NK-92 treated with Interleukin-12 subunit alpha and Interleukin-12 subunit beta, amount 100 ng/mL, for 24 hours (cell line): ENCODE measurements around the gene GPALPP1.
"Not testable (repeated sequence)": the region's sequence is repeated elsewhere in the genome, so short reads cannot be mapped to it uniquely, and the experiment has no call there.

Experiments
- DNase-seq: peaks from one replicate; lab custom pipeline; 2025; lab: John Stamatoyannopoulos, UW

GPALPP1 gene, protein sequence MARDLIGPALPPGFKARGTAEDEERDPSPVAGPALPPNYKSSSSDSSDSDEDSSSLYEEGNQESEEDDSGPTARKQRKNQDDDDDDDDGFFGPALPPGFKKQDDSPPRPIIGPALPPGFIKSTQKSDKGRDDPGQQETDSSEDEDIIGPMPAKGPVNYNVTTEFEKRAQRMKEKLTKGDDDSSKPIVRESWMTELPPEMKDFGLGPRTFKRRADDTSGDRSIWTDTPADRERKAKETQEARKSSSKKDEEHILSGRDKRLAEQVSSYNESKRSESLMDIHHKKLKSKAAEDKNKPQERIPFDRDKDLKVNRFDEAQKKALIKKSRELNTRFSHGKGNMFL

DNA sequence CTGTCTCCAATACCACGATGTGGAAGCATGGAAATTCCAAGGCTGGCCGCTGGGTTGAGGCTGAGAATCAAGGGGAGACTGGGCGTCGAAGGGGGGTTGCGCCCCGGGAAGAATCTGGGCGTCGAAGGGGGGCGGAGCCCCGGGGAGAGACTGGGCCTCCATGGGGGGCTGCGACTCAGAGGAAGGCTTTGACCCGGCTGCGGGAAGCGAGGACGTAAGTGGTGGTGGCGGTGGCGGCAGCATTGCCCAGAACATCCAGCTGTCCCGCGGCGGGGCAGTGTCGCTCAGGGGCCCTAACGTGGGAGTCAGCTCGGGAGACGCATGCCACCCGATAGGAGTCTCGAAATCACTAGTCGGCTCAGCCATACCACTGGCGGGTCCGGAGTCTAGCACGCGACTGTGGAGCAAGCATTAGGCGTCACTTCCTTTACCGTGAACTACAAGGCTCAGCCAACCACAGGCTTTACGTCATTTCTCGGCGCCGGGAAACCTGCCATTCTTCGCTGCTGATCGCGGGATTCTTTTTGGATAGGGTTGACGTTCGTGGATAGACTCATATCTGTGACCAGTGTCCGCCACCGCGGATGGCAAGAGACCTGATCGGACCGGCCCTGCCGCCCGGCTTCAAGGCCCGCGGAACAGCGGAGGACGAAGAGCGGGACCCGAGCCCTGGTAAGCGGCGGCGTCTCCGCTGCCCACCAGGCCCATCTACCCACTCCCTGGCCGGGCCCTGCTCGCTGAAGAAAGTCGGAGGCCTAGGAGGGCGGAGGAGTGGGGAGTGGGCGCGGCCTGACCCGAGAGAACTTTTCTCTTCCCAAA lies at the start of gene GPALPP1, which contains the start of gene NUFIP1:
GPALPP1 (plus strand) TSS at position 468 of the 819 bp plus-strand sequence; CDS start at position 585, 117 bp downstream.
NUFIP1 (minus strand) TSS at position 401 of the 819 bp plus-strand sequence; CDS start at position 366, 35 bp downstream.
- peak; percentile 86 for DNase-seq

DNA sequence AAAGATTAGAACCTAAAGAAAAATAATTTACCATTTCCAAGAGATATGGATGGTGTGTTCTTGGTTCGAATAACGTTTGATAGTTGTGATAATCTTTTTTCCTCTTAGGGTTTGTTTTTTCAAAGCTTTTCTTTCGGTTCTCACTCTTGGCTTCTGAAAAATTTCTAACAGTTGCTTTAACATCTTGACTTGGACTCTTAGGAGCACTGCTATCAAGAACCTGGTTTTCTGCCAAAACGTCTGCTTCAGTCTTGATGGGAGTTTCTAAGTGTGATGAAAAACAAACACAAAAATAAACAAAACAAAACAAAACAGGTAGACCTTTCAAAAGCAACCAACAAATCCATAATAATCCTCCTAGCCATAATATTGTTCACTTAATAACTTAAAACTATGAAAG lies 45.9 kb upstream of the GPALPP1 start:
- not testable (repeated sequence) for DNase-seq

DNA sequence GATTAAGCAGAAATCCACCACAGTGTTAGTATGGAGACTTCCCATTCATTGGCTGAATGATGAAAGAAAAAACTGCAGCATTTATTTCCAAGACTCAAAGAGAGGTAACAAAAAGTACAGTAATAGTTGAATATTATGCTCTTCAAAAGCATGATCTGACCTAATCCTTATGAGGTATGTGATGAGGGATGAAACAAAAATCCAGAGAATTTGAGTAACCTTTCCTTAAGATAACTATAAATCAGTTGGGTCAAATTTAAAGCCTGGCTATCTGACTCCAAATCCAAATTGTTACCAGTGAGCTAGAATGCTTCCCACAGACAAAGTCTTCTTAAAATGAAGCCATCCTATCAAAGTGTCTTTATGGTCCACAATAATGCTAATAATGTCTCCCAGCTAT lies 38.2 kb upstream of the GPALPP1 start:
- DNase-seq = no peak

DNA sequence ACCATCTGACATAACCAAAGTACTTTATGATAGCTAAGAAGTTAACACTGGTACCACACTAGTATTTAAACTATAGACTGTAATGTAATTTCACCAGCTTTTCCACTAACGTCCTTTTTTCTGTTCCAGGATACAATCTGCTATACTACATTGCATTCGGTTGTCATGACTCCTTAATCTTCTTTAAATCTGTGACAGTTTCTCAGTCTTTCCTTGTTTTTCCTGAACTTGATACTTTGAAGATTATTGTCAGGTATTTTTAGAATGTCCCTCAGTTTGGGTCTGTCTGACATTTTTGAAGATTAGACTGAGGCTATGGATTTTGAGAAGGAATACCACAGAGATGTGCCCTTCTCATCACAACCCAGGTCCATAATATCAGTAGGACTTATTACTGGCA lies 36.7 kb upstream of the GPALPP1 start:
- DNase-seq = no peak

DNA sequence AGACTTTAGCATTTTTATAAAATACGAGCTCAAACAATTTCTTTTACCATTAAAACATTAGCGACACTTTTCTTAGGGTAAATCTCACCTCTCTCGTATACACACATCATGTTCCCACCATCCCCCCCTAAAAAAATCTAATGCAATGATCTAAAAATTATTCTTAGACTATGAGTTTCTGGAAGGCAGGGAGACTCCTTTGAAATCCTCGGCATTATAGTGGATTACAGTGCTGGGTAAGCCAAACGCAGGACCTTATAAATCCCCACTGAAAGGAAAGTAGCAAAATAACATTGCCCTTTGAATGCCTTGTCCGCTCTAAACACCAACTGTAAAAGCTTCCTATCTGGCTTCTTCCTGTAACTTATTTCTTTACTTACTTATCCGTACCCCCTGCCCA lies 35.1 kb upstream of the GPALPP1 start:
- no peak for DNase-seq

DNA sequence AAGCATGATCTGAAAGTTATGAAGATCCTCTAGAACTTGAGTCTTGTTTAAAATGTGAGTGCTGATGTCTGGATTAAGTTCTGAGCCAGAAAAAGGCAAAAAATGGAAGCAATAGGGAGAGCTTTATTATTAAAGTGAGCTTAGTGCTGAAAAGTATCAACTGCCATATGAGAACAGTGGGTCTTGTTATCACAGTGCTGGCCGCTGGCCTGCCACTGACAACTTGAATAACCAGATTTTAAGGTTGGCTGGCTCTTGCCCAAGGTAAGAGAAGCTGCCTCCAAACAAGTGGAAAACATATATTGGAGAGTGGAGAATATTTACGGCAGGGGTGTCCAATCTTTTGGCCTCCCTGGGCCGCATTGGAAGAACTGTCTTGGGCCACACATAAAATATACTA lies 33.9 kb upstream of the GPALPP1 start:
- DNase-seq = no peak

DNA sequence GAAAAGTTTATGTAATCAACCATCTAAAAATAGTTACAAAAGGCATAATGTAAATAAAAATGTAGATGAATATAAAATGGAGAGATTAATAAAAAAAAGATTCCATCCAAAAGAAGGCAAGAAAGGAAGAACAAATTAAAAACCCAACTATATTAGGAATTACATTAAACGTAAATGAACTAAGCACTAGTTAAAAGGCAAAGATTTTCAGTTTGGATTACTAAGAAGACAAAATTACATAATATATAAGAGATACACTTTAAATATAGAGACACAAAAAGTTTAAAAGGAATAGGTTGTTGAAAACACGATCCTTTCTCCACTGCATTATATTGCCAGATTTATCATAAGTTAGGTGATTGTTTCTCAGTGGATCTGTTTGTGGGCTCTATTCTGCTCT lies 27.3 kb upstream of the GPALPP1 start:
- DNase-seq = no peak

DNA sequence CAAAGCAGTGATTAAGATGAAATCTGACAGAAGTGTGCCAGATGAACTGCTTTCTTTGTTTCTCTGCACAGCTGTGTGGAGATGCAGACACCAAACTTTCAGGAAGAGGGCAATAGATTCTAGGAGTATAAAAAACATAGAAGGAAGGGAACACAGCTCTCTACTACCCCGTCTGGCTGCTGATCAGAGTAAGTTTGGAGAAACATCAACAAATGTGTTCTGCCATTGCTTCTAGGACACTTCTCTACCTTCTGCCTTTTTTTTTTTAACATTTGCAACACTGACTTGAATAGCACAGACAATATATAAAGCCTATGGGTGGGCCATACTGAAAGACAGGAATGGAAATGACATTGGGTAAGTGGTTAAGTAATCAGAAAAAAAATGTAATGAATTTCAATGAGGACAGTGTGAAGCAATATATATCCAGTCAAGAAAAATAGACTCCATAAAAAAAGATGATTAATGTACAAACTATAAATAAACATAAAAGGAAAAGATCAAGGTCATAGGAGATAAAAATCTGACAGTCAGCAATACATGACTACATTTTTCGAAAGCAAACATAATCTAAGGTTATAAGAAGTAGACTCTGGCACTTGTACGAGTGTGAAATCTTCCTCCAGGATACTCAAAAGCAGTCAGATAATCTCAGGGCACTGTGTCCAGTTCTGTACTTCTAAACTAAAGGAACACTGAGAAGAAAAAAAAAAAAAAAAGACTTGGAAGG lies 21.5 kb upstream of the GPALPP1 start:
- no peak for DNase-seq

DNA sequence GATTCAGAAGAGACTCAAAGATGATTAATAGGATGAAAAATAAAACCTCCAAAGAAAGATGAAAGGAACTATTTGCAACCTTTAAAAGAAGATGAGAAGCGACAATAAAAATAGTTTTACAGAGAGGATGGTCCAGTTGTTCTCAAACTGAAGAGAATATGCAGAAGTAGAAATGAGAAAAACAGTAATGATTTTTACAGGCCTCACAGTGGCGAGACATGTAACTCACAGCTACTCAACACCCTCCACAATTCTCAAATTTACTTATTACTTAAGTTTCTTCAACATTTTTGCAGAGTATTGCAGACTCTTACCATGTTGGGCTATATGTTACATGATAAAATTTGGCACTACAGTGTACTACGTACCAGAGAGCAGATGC lies 20.9 kb upstream of the GPALPP1 start:
- DNase-seq = no peak

DNA sequence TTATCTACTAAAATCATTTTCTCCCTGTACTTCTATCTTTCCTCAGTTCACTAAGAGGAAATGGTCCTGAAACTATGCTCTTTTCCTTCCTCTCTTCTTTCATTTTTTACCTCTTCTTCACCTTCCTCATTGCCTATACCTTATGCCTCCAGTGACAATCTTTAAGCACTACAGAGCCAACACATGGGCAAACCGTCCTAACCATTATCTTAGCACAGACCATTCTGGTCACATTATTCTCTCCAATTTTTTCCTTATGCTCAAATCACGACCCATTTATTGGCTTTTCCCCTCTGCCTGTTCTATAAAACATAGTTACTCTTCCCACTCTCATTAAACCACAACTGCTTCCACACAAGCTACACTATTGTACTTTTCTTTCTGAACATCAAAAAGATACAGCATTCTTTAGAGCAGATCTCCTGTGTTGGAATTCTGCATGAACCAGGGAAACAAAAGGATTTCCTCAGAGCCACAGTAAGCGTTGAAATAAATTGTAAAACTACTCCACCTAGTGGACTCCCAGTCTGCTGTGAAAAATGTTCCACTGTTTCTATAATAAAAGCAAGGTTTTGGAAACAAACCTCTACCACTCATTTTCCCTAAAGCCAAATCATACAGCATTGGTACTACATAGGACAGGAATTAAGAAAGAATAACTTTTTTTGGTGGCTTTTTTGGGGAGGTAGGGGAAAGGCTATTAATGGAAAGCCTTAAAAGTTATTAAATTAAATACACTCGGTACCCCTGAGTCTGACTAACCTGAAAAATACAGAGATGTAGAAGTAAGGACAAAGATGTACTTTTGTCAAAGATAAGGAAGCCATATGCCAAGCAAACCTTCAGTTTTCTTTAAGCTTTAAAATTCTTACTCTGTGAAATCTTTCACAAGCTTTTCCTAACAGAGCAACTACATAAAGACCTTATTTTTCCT lies 19.5 kb upstream of the GPALPP1 start:
- DNase-seq = no peak

DNA sequence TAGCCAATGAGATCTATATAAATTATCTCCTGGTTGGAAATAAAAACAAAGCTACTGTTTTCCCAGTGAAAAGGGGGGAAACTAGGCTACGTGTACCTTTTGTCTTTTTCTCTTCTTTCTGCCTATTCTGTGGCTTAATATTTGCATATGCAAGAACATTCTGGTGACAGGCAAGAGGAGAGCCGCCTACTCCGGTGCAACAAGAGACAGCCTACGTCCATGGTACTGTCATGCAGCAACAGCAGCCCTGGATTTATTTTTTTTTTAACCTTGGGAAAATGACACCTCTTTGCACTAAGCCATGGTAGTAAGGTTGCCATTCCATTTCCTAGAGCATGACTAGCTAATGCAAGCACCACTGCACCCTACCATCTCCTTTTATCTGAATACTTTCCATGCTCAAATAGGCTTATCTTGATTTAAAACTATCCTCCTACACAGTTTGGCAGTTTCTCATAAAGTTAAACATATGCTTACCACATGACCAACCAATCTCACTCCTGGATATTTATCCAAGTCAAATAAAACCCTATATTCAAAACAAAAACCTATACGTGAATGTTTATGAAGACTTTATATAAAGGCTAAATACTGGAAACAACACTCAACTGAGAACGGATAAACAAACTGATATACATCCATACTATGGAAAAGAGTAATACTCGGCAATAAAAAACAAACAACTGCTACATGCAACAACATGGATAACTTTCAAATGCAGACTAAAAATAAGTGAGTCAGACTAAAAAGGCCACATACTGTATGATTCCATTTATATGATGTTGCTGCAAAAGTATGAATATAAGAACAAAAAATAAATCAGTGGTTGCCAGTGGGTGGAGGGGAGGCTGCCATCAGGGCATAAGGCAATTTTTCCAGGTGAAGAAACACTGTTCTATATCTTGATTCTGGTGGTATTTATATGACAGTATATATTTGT lies 17.4 kb upstream of the GPALPP1 start:
- no peak for DNase-seq

DNA sequence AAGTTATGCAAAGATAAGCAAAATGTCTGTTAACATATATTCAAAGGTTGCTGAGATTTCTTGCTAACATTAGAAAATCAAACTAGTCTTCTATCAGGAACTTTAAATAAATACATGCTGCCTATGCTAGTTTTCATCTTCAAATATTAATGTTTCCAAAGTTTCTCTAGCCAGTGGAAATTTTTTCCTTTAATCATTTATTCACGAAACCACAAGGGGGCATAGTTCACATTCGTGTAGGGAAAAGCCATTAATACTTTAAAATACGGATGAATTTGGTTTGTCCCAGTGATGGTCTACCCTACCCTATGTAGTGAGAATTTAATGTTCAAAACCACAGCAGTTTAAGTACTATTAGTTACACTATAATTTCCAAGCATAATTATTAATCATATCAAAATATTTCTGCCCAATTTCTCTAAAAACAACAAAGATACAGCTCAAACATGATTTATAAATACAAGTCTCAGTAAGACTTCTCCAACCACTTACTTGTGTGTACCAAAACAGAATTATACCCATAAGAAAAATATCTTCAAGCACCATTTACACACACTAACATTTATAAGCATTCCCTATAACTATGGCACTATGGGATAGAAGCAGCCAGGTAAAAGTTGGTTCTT lies 16.3 kb upstream of the GPALPP1 start:
- no peak for DNase-seq

DNA sequence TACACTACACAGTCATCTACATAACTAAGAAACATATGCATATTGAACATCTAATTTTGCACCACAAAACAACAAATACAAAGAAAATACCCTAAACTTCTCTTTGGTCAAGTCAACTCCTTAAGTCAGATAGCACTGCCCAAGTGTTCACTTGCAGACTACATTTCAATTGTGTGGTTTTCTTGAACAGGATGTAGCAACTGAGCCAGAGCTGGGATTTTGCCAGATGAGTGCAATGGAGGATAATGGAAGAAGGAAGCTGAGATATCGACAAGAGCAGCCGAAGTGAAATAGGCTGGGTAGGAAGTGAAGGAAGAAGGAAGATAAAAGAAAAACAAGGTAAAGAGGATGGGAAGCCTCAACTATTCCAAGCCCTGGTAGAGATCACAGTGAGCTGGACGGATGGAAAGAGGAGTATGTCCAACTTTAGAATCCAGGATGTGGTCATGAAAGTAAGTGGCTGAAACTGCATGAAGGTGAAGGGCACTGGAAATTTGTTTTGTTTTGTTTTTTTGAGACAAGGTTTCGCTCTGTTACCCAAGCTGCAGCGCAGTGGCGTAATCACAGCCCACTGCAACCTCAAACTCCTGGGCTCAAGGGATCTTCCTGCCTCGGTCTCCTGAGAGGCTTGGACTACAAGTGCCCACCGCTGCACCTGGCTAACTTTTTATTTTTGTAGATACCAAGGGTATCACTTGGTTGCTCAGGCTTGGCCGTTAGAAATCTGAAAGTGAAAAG lies 15.1 kb upstream of the GPALPP1 start:
- no peak for DNase-seq

DNA sequence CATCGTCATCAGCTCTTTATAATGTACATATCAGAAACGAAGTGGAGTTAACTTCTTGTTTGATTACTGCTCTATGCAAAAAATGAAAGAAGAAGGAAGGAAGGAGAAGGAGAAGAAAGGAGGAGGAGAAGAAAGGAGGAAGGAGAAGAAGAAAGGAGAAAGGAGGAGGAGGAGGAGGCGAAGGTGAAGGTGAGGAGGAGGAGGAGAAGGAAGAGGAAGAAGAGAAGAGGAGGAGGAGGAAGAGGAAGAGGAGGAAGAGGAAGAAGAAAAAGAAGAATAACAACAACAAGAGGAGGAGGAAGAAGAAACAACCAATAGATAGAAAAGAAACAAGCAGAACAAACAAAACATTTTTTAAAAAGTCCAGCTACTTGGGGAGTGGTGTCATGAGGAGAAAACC lies 13.1 kb upstream of the GPALPP1 start:
- no peak for DNase-seq

DNA sequence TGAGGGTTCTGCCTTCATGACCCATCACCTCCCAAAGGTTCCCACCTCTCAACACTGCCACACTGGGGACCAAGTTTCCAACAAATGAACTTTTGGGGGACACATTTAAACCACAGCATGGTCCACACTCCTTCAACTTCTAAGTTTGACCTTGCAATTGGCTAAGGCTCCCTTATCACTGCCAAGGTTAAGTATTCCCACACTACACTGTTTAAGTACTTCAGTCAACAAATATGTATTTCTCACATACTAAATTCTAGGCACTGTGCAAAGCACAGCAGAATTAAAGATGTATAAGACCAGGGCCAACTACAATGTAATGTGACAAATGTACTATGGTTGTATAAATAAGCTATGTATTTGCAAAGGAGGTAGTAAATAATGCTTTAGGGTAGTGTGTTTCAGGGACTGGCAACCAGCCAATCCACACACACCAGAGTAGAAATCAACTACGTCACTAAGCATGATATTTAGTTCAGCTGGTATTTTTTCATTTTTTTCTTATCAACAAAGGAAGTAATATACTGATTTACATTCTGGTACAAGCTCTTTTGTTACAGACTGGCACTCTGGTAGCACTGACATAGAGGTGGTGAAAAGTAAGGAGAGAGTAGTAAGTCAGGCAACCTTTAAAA lies 12.3 kb upstream of the GPALPP1 start:
- no peak for DNase-seq

DNA sequence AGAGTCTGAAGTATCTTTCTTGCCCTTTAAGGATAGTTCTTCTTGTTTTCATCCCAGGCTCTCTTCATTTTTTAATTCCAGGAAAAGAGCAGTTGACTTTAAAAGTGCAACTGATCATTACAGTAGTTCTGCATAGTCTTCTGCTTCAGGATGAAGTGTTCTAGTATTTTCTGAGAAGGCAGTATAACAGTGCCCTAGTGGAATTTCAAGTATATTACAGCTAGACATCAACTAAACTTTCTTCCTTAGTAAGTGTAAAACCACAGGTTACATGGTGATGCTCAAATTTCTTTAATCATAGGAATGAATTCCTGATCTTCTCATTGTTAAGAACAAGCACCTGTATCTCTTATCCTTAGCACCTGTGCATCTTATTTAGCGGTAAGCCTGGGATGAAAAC lies 11.0 kb upstream of the GPALPP1 start:
- no peak for DNase-seq

DNA sequence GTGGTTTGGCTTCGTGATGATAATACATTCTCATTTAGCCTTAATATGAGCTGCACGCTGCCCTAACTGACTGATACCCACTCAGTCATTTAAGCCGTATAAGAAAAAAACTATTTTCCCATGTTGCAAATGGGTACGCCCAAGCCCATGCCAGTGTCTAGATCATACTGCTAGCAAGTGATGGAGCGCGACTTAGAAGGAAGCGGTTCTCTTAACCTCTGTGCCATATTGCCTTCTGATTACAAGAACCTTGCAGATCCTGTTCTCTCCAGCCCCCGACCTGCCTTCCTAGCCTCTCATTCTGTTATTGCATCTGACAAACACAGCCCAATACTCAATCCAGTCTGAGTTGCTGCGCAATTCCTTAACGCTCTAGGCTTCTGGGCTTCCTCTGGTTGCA lies 603 bp downstream of the GPALPP1 start:
- no peak for DNase-seq

DNA sequence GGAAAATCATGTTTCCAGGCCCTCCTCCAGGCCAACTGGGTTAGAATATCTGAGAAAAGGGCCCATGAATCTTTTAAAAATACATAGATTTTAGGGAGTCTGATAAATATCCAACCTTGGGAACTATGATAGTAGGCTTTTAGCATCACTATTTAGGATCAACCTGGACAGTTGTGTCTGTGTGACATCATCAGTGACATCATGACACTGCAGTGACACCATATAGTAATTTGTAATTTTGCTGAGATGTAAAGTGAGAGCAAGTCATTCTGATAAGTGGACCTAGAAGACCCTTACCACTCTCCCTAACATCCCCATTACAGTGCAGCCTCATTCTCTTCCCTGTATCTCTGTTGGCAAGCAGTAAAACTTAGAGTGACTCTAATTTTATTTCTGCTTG lies 14.1 kb downstream of the GPALPP1 start:
- DNase-seq = no peak

DNA sequence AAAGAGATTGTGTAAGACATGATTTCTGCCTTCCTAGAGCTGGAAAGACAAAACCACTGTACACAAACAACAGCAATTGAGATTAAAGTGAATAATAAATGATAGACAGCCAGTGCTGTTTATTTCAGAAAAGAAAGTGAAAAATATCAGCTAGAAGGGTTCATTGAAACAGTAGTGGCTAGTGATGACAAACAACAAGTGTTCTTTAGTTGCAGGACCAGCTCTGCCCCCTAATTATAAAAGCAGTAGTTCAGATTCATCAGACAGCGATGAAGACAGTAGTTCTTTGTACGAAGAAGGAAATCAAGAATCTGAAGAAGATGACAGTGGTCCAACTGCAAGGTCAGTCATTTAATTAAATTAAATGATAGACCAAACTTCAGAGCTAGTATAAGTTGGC lies 14.8 kb downstream of the GPALPP1 start:
- no peak for DNase-seq
